ENCODE results near the gene CLTB. TPM values are rescaled to one million over a fixed set of nuclear protein-coding genes. Genes with fewer than 3 reads are reported as not detected.

The CLTB gene, protein sequence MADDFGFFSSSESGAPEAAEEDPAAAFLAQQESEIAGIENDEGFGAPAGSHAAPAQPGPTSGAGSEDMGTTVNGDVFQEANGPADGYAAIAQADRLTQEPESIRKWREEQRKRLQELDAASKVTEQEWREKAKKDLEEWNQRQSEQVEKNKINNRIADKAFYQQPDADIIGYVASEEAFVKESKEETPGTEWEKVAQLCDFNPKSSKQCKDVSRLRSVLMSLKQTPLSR
- 216 TPM for total RNA-seq
- long read RNA-seq, transcript CLTB-202 (5 exons, 1,161 nt) = major isoform, 326 of 343 reads
- long read RNA-seq, partial matches to known transcripts = 7 of 343 reads
- long read RNA-seq, other reads (novel, unspliced or antisense) = 8 of 343 reads

DNA sequence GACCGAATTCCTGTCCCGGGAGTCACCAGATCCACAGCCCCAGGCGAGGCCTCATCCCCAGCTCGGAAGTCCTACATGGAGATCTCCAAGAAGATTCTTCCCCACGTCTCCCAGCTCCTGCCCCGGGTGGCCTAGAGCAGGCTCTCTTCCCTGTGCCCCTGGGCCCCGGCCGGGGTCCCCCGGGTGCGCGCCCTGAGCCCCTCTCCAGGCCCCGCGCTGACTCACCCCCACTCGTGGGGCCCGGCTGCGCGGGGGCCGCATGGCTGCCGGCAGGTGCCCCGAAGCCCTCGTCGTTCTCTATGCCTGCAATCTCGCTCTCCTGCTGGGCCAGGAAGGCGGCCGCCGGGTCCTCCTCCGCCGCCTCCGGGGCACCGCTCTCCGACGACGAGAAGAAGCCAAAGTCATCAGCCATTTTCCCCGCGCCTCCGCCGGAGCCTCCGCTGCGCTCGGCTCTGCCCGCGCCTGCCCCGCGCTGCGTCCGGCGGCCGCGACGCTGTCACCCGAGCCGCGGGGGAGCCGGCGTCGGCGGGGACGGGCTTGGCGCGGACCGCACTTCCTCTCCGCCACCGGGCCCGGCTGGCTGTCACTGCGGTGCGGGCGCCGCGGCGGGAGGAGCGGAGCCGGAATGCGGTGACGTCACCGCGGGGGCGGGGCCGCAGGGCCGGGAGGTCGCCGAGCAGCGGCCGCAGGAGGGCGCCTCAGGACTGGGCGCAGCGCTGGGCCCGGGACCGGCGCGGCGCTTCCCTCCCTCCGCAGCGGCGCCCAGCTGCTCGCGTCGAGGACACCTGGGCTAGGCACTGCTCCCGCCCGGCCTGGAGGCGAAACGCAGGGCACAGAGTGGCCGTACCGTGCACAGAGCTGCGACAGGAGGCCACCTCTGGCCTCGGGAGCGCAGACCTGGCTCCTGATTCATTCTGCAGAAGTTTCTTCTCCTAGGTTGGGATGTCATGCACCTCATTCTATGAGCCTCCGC lies at the start of gene CLTB:
TSS of gene CLTB (minus strand) at position 588 of the 973 bp plus-strand sequence. CDS start at position 412, 176 bp downstream.
- H3K4me1 ChIP-seq = peaks cover 56% of the 10 kb centered on the region

DNA sequence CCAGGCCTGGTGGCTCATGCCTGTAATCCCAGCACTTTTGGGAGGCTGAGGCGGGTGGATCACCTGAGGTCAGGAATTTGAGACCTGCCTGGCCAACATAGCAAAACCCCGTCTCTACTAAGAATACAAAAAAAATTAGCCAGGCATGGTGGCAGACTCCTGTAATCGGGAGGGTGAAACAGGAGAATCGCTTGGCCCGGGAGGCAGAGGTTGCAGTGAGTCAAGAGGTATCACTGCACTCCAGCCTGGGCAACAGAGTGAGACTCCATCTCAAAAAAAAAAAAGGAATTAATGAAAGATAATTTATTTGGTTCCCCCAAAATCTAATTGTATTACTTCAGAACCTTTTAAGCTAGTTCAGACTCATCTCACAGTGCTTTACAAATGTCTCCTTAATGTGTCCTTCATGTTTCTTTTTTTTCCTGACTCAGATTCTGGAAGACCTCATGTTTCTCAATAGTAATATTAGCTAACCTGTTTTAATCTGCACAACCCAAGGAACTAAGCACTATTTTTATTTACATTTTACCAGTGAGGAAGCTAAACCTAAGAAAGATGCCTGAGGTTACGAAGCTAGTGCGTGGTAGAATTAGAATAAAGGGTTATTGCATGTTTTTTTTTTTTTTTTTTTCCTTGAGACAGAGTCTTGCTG lies 46.9 kb upstream of the CLTB start:
- H3K4me3 ChIP-seq = no peak overlapping the region
- TF ChIP-seq, protein P1, sequence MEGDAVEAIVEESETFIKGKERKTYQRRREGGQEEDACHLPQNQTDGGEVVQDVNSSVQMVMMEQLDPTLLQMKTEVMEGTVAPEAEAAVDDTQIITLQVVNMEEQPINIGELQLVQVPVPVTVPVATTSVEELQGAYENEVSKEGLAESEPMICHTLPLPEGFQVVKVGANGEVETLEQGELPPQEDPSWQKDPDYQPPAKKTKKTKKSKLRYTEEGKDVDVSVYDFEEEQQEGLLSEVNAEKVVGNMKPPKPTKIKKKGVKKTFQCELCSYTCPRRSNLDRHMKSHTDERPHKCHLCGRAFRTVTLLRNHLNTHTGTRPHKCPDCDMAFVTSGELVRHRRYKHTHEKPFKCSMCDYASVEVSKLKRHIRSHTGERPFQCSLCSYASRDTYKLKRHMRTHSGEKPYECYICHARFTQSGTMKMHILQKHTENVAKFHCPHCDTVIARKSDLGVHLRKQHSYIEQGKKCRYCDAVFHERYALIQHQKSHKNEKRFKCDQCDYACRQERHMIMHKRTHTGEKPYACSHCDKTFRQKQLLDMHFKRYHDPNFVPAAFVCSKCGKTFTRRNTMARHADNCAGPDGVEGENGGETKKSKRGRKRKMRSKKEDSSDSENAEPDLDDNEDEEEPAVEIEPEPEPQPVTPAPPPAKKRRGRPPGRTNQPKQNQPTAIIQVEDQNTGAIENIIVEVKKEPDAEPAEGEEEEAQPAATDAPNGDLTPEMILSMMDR (IDR thresholded peaks at IDR 0.05; ENCODE audit: borderline replicate concordance) = no peak
- intact Hi-C loops (cut with micrococcal nuclease) = no loop called here
- no peak overlapping the region for H3K27ac ChIP-seq (replicated peaks)
- no peaks in the 10 kb centered on the region for H3K36me3 ChIP-seq
- H3K27me3 ChIP-seq (ENCODE audit: low read depth) = no peaks in the 10 kb centered on the region
- no peak for DNase-seq
- H3K4me1 ChIP-seq = peaks cover 42% of the 10 kb centered on the region
- H3K9me3 ChIP-seq (replicated peaks) = no peaks in the 10 kb centered on the region

More for the DNA sequence above, at the start of gene CLTB:
- H3K36me3 ChIP-seq = no peaks in the 10 kb centered on the region
- TF ChIP-seq, protein P1 (IDR thresholded peaks at IDR 0.05; ENCODE audit: borderline replicate concordance) = peak; percentile 87
- peak within 1 kb of the TSS; percentile 97 for H3K4me3 ChIP-seq
- no peaks in the 10 kb centered on the region for H3K27me3 ChIP-seq (ENCODE audit: low read depth)
- peak within 1 kb of the TSS; percentile 93 for H3K27ac ChIP-seq (replicated peaks)
- DNase-seq = peak; percentile 94
- H3K9me3 ChIP-seq (replicated peaks) = no peaks in the 10 kb centered on the region
- intact Hi-C loops (cut with micrococcal nuclease) = no loop called here

DNA sequence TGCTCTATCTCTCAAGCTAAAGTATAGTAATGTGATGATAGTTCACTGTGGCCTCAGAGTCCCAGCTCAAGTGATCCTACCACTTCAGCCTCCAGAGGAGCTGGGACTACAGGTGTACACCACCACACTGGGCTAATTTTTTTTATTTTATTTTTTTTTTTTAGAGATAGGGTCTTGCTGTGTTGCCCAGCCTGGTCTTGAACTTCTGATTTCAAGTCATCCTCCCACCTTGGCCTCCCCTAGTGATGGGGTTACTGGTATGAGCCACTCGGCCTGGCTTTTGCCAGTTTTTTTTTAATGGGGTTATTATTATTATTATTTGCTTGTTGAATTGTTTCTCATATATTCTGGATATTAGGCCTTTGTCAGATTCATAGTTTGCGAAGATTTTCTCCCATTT lies 45.0 kb upstream of the CLTB start:
- H3K27ac ChIP-seq (replicated peaks) = no peak overlapping the region
- no peak overlapping the region for H3K4me3 ChIP-seq
- H3K4me1 ChIP-seq = peaks cover 37% of the 10 kb centered on the region
- no peaks in the 10 kb centered on the region for H3K9me3 ChIP-seq (replicated peaks)
- no peak for DNase-seq
- intact Hi-C loops (cut with micrococcal nuclease) = no loop called here
- H3K27me3 ChIP-seq (ENCODE audit: low read depth) = no peaks in the 10 kb centered on the region
- no peaks in the 10 kb centered on the region for H3K36me3 ChIP-seq
- TF ChIP-seq, protein P1 (IDR thresholded peaks at IDR 0.05; ENCODE audit: borderline replicate concordance) = no peak

DNA sequence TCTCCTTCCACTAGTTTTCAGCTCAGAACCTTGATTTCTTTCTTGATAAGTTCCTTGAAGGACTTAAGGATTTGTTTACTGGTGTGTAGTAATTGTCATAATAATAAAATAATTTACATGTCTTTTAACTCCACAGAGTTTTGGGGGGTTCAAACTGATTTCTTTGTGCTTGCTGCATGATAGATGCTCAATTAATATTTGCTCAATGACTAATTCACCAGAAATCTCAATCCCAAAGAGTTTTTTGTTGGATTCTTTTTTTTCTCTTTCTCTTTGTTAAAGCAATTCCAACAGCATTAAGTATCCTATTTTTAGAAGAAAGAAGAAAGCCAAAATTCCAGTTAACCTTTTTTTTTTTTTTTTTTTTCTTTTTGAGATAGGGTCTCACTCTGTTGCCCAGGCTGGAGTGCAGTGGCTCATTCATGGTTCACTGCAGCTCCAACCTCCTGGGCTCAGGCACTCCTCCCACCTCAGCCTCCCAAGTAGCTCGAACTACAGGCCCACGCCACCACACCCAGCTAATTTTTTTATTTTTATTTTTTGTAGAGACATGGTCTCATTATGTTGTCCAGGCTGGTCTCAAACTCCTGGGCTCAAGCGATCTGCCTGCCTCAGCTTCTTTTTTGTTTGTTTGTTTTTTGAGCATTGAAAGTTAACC lies 42.7 kb upstream of the CLTB start:
- no peaks in the 10 kb centered on the region for H3K27me3 ChIP-seq (ENCODE audit: low read depth)
- no peak overlapping the region for H3K27ac ChIP-seq (replicated peaks)
- TF ChIP-seq, protein P1 (IDR thresholded peaks at IDR 0.05; ENCODE audit: borderline replicate concordance) = no peak
- no peaks in the 10 kb centered on the region for H3K9me3 ChIP-seq (replicated peaks)
- DNase-seq = no peak
- peaks cover 39% of the 10 kb centered on the region for H3K4me1 ChIP-seq
- intact Hi-C loops (cut with micrococcal nuclease) = no loop called here
- peaks cover 3% of the 10 kb centered on the region for H3K36me3 ChIP-seq
- no peak overlapping the region for H3K4me3 ChIP-seq
